HEK293 (cell line): ENCODE results near the gene MGST3.

Experiments used
- CTCF ChIA-PET: fragments of 350-600 bp; formaldehyde crosslinking; extraction: SDS; loops from one replicate; lab custom pipeline; 2021; ENCODE audit warnings: antibody characterized with exemption; lab: Yijun Ruan, JAX
- POLR2A ChIA-PET: fragments of 300-600 bp; formaldehyde crosslinking; extraction: SDS; loops from one replicate; lab custom pipeline; 2020; ENCODE audit warnings: antibody characterized with exemption, inconsistent platforms; lab: Yijun Ruan, JAX
- H3K27ac ChIP-seq: fragments of 200-500 bp; sonication (Bioruptor generic); 2 replicates; pipeline ENCODE4 v1.5.1; 2014; ENCODE audit warnings: low read depth, low read length, control low read depth, inconsistent platforms; ENCODE audit errors: extremely low read depth
- H3K36me3 ChIP-seq, 2 experiments: fragments of 200-500 bp in 1 of 2; sonication (Bioruptor generic) in 1 of 2; 1 replicate in 1 of 2; 2 replicates in 1 of 2; pipeline ENCODE4 v1.5.1; 2014 to 2017; ENCODE audit warnings: inconsistent platforms in 2 of 2, low read length in 2 of 2; ENCODE audit not compliant: control insufficient read depth in 2 of 2, insufficient read depth in 1 of 2
- H3K4me1 ChIP-seq: fragments of 200-500 bp; sonication (Bioruptor generic); 2 replicates; pipeline ENCODE4 v1.5.1; 2014; ENCODE audit warnings: mild to moderate bottlenecking, low read length, inconsistent platforms; ENCODE audit not compliant: control insufficient read depth, insufficient read depth
- H3K4me3 ChIP-seq: 2 replicates; pipeline ENCODE4 v1.5.1; 2011; ENCODE audit warnings: low read depth, mild to moderate bottlenecking, control low read depth, low read length, moderate library complexity
- H3K9me3 ChIP-seq: fragments of 200-500 bp; sonication (Bioruptor generic); 2 replicates; pipeline ENCODE4 v1.5.1; 2014; ENCODE audit warnings: low read depth, low read length, inconsistent platforms; ENCODE audit not compliant: control insufficient read depth, insufficient read depth
- BCL11B ChIP-seq: fragments of 450-650 bp; formaldehyde crosslinking; IDR thresholded peaks from 2 replicates; pipeline ENCODE4 v1.5.1; 2016; ENCODE audit warnings: low read depth, missing biosample characterization, missing genetic modification characterization
- GLI4 ChIP-seq: fragments of 450-650 bp; formaldehyde crosslinking; IDR thresholded peaks from 2 replicates; pipeline ENCODE4 v1.5.1; 2016; ENCODE audit warnings: missing biosample characterization, missing genetic modification characterization
- PRDM6 ChIP-seq: fragments of 450-650 bp; formaldehyde crosslinking; IDR thresholded peaks from 2 replicates; pipeline ENCODE4 v1.5.1; 2017; ENCODE audit warnings: missing biosample characterization, missing genetic modification characterization
- SCRT1 ChIP-seq: fragments of 450-650 bp; formaldehyde crosslinking; IDR thresholded peaks from 2 replicates; pipeline ENCODE4 v1.5.1; 2016; ENCODE audit warnings: missing biosample characterization, missing genetic modification characterization, borderline replicate concordance
- ZBTB20 ChIP-seq: fragments of 450-650 bp; formaldehyde crosslinking; IDR thresholded peaks from 2 replicates; pipeline ENCODE4 v1.5.1; 2016; ENCODE audit warnings: missing biosample characterization, missing genetic modification characterization
- ZBTB26 ChIP-seq: fragments of 450-650 bp; formaldehyde crosslinking; optimal IDR thresholded peaks from 2 replicates; pipeline ENCODE3; 2016; ENCODE audit warnings: missing biosample characterization, mild to moderate bottlenecking, missing genetic modification characterization
- ZFP41 ChIP-seq: fragments of 450-650 bp; formaldehyde crosslinking; IDR thresholded peaks from 2 replicates; pipeline ENCODE4 v1.5.1; 2016; ENCODE audit warnings: missing biosample characterization, missing genetic modification characterization, borderline replicate concordance
- ZNF174 ChIP-seq: fragments of 450-650 bp; formaldehyde crosslinking; IDR thresholded peaks from 2 replicates; pipeline ENCODE4 v1.5.0; 2017; ENCODE audit warnings: missing biosample characterization, mild to moderate bottlenecking, missing genetic modification characterization
- ZNF211 ChIP-seq: fragments of 450-650 bp; formaldehyde crosslinking; IDR thresholded peaks from 2 replicates; pipeline ENCODE4 v1.5.1; 2016; ENCODE audit warnings: low read depth, missing biosample characterization, missing genetic modification characterization
- ZNF239 ChIP-seq: fragments of 450-650 bp; formaldehyde crosslinking; IDR thresholded peaks from 2 replicates; pipeline ENCODE4 v1.5.1; 2016; ENCODE audit warnings: missing biosample characterization, missing genetic modification characterization
- ZNF266 ChIP-seq: fragments of 450-650 bp; formaldehyde crosslinking; IDR thresholded peaks from 2 replicates; pipeline ENCODE4 v1.5.1; 2016; ENCODE audit warnings: missing biosample characterization, missing genetic modification characterization, low read depth
- ZNF311 ChIP-seq: fragments of 450-650 bp; formaldehyde crosslinking; IDR thresholded peaks from 2 replicates; pipeline ENCODE4 v1.5.1; 2017; ENCODE audit warnings: missing biosample characterization, missing genetic modification characterization, borderline replicate concordance
- ZNF324 ChIP-seq: fragments of 450-650 bp; formaldehyde crosslinking; IDR thresholded peaks from 2 replicates; pipeline ENCODE4 v1.5.1; 2016; ENCODE audit warnings: missing biosample characterization, missing genetic modification characterization
- ZNF350 ChIP-seq: fragments of 450-650 bp; formaldehyde crosslinking; IDR thresholded peaks from 2 replicates; pipeline ENCODE4 v1.5.0; 2017; ENCODE audit warnings: missing biosample characterization, mild to moderate bottlenecking, missing genetic modification characterization
- ZNF362 ChIP-seq: fragments of 450-650 bp; formaldehyde crosslinking; IDR thresholded peaks from 2 replicates; pipeline ENCODE4 v1.5.1; 2016; ENCODE audit warnings: missing biosample characterization, missing genetic modification characterization
- ZNF366 ChIP-seq: fragments of 450-650 bp; formaldehyde crosslinking; conservative IDR thresholded peaks from 2 replicates; pipeline ENCODE4 v1.5.1; 2016; ENCODE audit warnings: missing biosample characterization, missing genetic modification characterization
- ZNF391 ChIP-seq: fragments of 450-650 bp; formaldehyde crosslinking; IDR thresholded peaks from 2 replicates; pipeline ENCODE4 v1.5.1; 2016; ENCODE audit warnings: low read depth, missing biosample characterization, missing genetic modification characterization, borderline replicate concordance
- ZNF404 ChIP-seq: fragments of 450-650 bp; formaldehyde crosslinking; IDR thresholded peaks from 2 replicates; pipeline ENCODE4 v1.5.1; 2017; ENCODE audit warnings: missing biosample characterization, missing genetic modification characterization
- ZNF707 ChIP-seq: fragments of 450-650 bp; formaldehyde crosslinking; IDR thresholded peaks from 2 replicates; pipeline ENCODE4 v1.5.1; 2016; ENCODE audit warnings: missing biosample characterization, missing genetic modification characterization
- ZNF76 ChIP-seq: fragments of 450-650 bp; formaldehyde crosslinking; IDR thresholded peaks from 2 replicates; pipeline ENCODE4; 2016; ENCODE audit warnings: low read depth, missing biosample characterization, missing genetic modification characterization, borderline replicate concordance
- ZSCAN23 ChIP-seq: fragments of 450-650 bp; formaldehyde crosslinking; IDR thresholded peaks from 2 replicates; pipeline ENCODE4 v1.5.1; 2016; ENCODE audit warnings: missing biosample characterization, missing genetic modification characterization
- ZSCAN30 ChIP-seq: fragments of 450-650 bp; IDR thresholded peaks from 2 replicates; pipeline ENCODE4 v1.5.1; 2018; ENCODE audit warnings: missing biosample characterization, mild to moderate bottlenecking, missing genetic modification characterization, moderate library complexity

The MGST3 gene

GRCh38 chr1:165632491-165632890 lies 1.5 kb downstream of the MGST3 start:
- CTCF ChIA-PET = interaction anchor here (0.8 to 1.2 kb wide), 3 partner anchors 12 to 37 kb away, joined by 3 to 5 read pairs (median 4); no protein-coding TSS in a partner anchor
- no peaks in the 10 kb centered on the region for H3K9me3 ChIP-seq
- no peak for TF ChIP-seq ZNF211 (tag by site-specific recombination)
- no peak for TF ChIP-seq BCL11B (tag by site-specific recombination)
- TF ChIP-seq SCRT1 (tag by site-specific recombination) = no peak
- TF ChIP-seq GLI4 (tag by site-specific recombination) = no peak
- TF ChIP-seq ZNF391 (tag by site-specific recombination) = no peak
- no peak for TF ChIP-seq ZNF350 (tag by site-specific recombination)
- no peak for TF ChIP-seq ZNF324 (tag by site-specific recombination)
- no peak for TF ChIP-seq ZBTB20 (tag by site-specific recombination)
- TF ChIP-seq ZNF707 = no peak
- TF ChIP-seq ZFP41 (tag by site-specific recombination) = no peak
- TF ChIP-seq ZNF239 (tag by site-specific recombination) = no peak
- TF ChIP-seq ZNF266 (tag by site-specific recombination) = no peak
- no peak for TF ChIP-seq ZSCAN23 (tag by site-specific recombination)
- TF ChIP-seq ZNF174 (tag by site-specific recombination) = no peak
- TF ChIP-seq ZNF76 = no peak
- no peak for TF ChIP-seq ZNF366 (tag by site-specific recombination)
- TF ChIP-seq, all 188 proteins: peak for 0
- POLR2A ChIA-PET = no interaction called here
- Histone ChIP-seq H3K4me3 (no peak overlapping the region), H3K4me1 (peaks cover 5% of the 10 kb centered on the region), H3K27ac (no peak overlapping the region), H3K36me3 (peaks cover 0 to 4% of the 10 kb centered on the region in 2 experiments; a peak in 2 of 3 replicates)

- ChIA-PET CTCF (interaction anchor here (1.1 kb wide), 1 partner anchor 280 kb away, joined by 3 read pairs; no protein-coding TSS in a partner anchor), POLR2A (no interaction called here)
- H3K4me3 ChIP-seq = no peak overlapping the region
- peaks cover 5% of the 10 kb centered on the region for H3K4me1 ChIP-seq
- no peak overlapping the region for H3K27ac ChIP-seq
- no peaks in the 10 kb centered on the region for H3K9me3 ChIP-seq
- H3K36me3 ChIP-seq = peaks cover 0 to 4% of the 10 kb centered on the region in 2 experiments; a peak in 2 of 3 replicates
- TF ChIP-seq ZSCAN30 (tag by site-specific recombination) = no peak
- TF ChIP-seq PRDM6 (tag by site-specific recombination) = 0 out of 2 replicates have a peak, but pooled peaks have one; percentile 22
- TF ChIP-seq ZNF404 (tag by site-specific recombination) = no peak
- no peak for TF ChIP-seq ZNF311 (tag by site-specific recombination)
- peak; percentile 68 for TF ChIP-seq ZNF362 (tag by site-specific recombination)
- TF ChIP-seq ZBTB26 (tag by site-specific recombination) = no peak
Measured at GRCh38 chr1:165633614-165634013, 2.6 kb downstream of the MGST3 start.
